ENCODE results near the gene SRR.

GRCh38 chr17:2363851-2364762 is 60.4 kb downstream of the SRR start:
- no peak for TF ChIP-seq CTCF (IDR thresholded peaks at IDR 0.05)
- no peak for TF ChIP-seq POLR2AphosphoS5 (IDR thresholded peaks at IDR 0.05)
- TF ChIP-seq POLR2A (IDR thresholded peaks at IDR 0.05): no peak

Measured in breast epithelium (tissue), 3 donors.